WERI-Rb-1 (cell line): ENCODE data around the gene PDLIM1.

Experiments
- DNase-seq: peaks from one replicate; pipeline ENCODE4 v3.0.0-alpha.2; 2020
- H3K27ac ChIP-seq: fragments of 250-450 bp; sonication (Bioruptor Pico); 2 replicates; pipeline ENCODE4 v1.5.1; 2020; ENCODE audit warnings: mild to moderate bottlenecking, moderate library complexity
- H3K27me3 ChIP-seq: fragments of 250-450 bp; sonication (Bioruptor Pico); 2 replicates; pipeline ENCODE4 v1.5.1; 2021; ENCODE audit warnings: mild to moderate bottlenecking, low read depth, moderate library complexity; ENCODE audit not compliant: insufficient read depth, severe bottlenecking
- H3K36me3 ChIP-seq: fragments of 250-450 bp; sonication (Bioruptor Pico); 2 replicates; pipeline ENCODE4 v1.5.1; 2020; ENCODE audit warnings: mild to moderate bottlenecking, moderate library complexity
- H3K4me3 ChIP-seq: 2 replicates; pipeline ENCODE4 v1.5.1; 2011; ENCODE audit warnings: low read depth, mild to moderate bottlenecking, control low read depth, low read length
- H3K9me3 ChIP-seq: fragments of 250-450 bp; sonication (Bioruptor Pico); 2 replicates; pipeline ENCODE4 v1.5.1; 2021; ENCODE audit warnings: mild to moderate bottlenecking, moderate library complexity; ENCODE audit not compliant: severe bottlenecking
- TF ChIP-seq, protein P1 (sequence below): IDR thresholded peaks from 2 replicates; pipeline ENCODE4 v1.5.1; 2011; ENCODE audit warnings: low read depth, mild to moderate bottlenecking, control low read depth, inconsistent platforms, low read length

Gene PDLIM1

DNA sequence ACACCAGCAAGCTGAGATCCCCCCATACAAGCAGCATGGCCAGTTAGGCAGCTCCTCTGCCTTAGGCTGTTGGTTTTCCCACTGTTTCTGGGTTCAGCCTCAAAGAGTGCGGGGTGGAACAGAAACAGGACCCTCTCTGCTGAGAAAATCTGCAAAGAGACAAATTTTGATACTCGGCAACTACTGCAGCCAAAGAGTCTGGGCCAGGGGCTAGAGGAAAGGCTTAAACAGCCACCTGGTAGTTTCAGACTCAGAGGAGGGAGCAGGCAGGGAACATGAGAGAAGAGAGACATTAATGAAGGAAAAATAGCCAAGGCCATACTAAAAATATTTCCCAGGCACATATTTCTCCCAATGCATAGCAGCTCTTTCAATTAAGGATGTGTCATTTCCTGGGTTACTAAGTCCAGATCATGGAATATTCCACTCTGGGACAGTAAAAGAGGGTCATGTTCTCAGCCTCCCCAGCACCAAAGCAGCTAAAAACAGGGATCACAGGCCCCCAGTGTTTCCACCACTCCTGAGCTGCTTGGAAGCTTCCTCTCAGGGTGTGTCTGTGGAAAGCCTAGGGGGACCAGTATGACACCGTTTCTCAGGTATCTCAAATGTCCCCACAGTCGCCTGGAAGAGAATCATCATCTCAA is 29.8 kb downstream of the PDLIM1 start:
- Histone ChIP-seq H3K36me3 (peaks cover 70% of the 10 kb centered on the region), H3K27ac (no peak overlapping the region)

DNA sequence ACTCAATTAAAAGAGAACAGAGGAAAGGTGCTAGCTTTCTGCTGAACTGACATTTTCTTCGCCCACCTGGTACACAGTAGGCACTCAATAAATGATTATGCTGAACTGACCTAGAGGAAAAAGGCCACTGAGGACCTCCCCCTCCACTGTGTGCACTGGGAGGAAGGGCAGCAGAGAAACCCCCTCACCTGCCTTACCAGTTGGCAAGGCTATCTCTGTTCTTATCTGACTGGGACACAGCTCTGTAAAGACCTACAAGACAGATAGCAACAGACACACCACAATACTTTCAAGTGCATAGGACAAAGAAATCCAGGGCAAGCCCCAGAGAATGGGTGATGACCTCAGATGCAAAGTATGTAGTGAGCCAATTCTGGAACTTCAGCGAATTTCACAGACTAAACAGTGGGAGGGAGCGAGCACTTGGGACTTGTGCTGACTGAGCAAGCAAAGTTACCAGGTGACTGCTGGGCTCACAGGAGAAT is 30.4 kb downstream of the PDLIM1 start:
- H3K27me3 ChIP-seq: no peaks in the 10 kb centered on the region
- TF ChIP-seq, protein P1, sequence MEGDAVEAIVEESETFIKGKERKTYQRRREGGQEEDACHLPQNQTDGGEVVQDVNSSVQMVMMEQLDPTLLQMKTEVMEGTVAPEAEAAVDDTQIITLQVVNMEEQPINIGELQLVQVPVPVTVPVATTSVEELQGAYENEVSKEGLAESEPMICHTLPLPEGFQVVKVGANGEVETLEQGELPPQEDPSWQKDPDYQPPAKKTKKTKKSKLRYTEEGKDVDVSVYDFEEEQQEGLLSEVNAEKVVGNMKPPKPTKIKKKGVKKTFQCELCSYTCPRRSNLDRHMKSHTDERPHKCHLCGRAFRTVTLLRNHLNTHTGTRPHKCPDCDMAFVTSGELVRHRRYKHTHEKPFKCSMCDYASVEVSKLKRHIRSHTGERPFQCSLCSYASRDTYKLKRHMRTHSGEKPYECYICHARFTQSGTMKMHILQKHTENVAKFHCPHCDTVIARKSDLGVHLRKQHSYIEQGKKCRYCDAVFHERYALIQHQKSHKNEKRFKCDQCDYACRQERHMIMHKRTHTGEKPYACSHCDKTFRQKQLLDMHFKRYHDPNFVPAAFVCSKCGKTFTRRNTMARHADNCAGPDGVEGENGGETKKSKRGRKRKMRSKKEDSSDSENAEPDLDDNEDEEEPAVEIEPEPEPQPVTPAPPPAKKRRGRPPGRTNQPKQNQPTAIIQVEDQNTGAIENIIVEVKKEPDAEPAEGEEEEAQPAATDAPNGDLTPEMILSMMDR: no peak
- DNase-seq: no peak
- no peaks in the 10 kb centered on the region for H3K9me3 ChIP-seq
- peaks cover 71% of the 10 kb centered on the region for H3K36me3 ChIP-seq
- no peak overlapping the region for H3K4me3 ChIP-seq
- H3K27ac ChIP-seq: no peak overlapping the region

More for the DNA sequence above, 29.8 kb downstream of the PDLIM1 start:
- Histone ChIP-seq H3K9me3 (no peaks in the 10 kb centered on the region), H3K27me3 (no peaks in the 10 kb centered on the region), H3K4me3 (no peak overlapping the region)
- no peak for DNase-seq
- TF ChIP-seq, protein P1: no peak

DNA sequence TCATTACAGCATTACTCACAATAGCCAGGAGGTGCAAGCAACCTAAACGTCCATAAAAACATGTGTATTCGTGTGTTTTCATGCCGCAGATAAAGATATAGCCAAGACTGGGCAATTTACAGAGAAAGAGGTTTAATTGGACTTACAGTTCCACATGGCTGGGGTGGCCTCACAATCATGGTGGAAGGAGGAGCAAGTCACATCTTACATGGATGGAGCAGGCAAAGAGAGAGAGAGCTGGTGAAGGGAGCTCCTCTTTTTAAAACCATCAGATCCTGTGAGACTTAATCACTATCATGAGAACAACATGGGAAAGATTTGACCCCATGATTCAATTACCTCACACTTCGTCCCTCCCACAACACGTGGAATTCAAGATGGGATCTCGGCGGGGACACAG is 33.0 kb downstream of the PDLIM1 start:
- TF ChIP-seq, protein P1: no peak
- peaks cover 52% of the 10 kb centered on the region for H3K36me3 ChIP-seq

DNA sequence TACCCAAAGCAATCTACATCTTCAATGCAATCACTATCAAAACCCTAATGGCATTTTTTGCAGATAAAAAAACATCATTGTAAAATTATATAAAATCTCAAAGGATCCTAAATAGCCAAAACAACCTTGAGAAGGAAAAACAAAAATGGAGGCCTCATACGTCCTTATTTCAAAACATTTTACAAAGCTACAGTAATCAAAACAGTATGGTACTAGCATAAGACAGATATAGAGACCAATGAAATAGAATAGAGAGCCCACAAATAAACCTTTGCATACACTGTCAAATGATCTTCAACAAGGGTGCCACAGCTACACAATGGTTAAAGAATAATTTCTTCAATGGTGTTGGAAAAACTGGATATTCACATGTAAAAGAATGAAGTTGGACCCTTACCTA is 34.5 kb downstream of the PDLIM1 start:
- no peak overlapping the region for H3K4me3 ChIP-seq

More for the DNA sequence above, 33.0 kb downstream of the PDLIM1 start:
- Histone ChIP-seq H3K27me3 (no peaks in the 10 kb centered on the region), H3K9me3 (no peaks in the 10 kb centered on the region), H3K4me3 (no peak overlapping the region), H3K27ac (no peak overlapping the region)
- no peak for DNase-seq

DNA sequence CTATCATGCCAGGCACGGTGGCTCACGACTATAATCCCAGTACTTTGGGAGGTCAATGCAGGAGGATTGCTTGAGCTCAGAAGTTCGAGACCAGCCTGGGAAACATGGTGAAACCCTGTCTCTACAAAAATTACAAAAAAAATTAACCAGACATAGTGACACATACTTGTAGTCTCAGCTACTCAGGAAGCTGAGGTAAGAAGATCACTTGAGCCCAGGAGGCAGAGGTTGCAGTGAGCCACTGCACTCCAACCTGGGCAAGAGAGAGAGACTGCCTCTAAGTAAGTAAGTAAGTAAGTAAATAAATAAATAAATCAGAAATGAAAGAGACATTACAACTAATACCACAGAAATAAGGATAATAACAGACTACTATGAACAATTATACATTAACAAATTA is 36.2 kb downstream of the PDLIM1 start:
- no peaks in the 10 kb centered on the region for H3K9me3 ChIP-seq
- TF ChIP-seq, protein P1: no peak
- H3K36me3 ChIP-seq: peaks cover 30% of the 10 kb centered on the region
- no peak overlapping the region for H3K4me3 ChIP-seq
- H3K27me3 ChIP-seq: no peaks in the 10 kb centered on the region
- H3K27ac ChIP-seq: no peak overlapping the region
- no peak for DNase-seq

More for the DNA sequence above, 34.5 kb downstream of the PDLIM1 start:
- Histone ChIP-seq H3K36me3 (peaks cover 47% of the 10 kb centered on the region), H3K9me3 (no peaks in the 10 kb centered on the region), H3K27ac (no peak overlapping the region), H3K27me3 (no peaks in the 10 kb centered on the region)
- TF ChIP-seq, protein P1: no peak
- DNase-seq: no peak

DNA sequence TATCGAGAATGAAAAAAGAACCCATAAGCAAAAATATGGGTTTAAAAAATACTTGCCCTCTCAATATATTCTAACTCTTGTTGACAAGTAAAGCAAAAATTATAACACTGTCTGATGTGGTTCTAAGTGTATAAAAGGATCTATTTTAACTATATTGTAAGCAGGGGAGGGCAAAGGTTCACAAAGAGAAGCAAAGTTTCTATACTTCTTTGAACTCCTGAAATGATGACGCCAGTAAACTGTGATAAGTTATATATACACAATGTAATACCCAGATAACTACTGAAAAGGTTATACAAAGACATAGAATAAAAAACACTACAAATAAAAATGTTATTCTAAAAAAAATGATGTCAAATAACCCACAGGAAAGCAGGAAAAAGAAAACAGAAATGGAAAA is 37.1 kb downstream of the PDLIM1 start:
- TF ChIP-seq, protein P1: no peak
- Histone ChIP-seq H3K27ac (no peak overlapping the region), H3K27me3 (no peaks in the 10 kb centered on the region), H3K9me3 (no peaks in the 10 kb centered on the region), H3K36me3 (peaks cover 24% of the 10 kb centered on the region), H3K4me3 (no peak overlapping the region)
- DNase-seq: no peak
